Effector memory CD4-positive, alpha-beta T cell (primary cell): ENCODE data around the gene ELK3.

Source experiments
- DNase-seq, 3 donors: peaks; one replicate each; pipeline ENCODE4 v3.0.0-alpha.2; 2020
- H3K27ac ChIP-seq: 2 replicates; pipeline ENCODE4 v1.7.0; 2013; ENCODE audit warnings: mild to moderate bottlenecking, low read length, moderate library complexity; ENCODE audit not compliant: insufficient read depth, poor library complexity, severe bottlenecking
- H3K27me3 ChIP-seq: replicated peaks from 2 replicates; pipeline ENCODE4 v1.7.0; 2013; ENCODE audit warnings: mild to moderate bottlenecking, low read length; ENCODE audit not compliant: insufficient read depth, control insufficient read depth, poor library complexity, severe bottlenecking
- H3K36me3 ChIP-seq: 2 replicates; pipeline ENCODE4 v1.7.0; 2013; ENCODE audit warnings: mild to moderate bottlenecking, low read length, moderate library complexity; ENCODE audit not compliant: control insufficient read depth, insufficient read depth
- H3K4me1 ChIP-seq: 2 replicates; pipeline ENCODE4 v1.7.0; 2013; ENCODE audit warnings: low read length, mild to moderate bottlenecking; ENCODE audit not compliant: control insufficient read depth, insufficient read depth, poor library complexity, severe bottlenecking
- H3K4me3 ChIP-seq: 2 replicates; pipeline ENCODE4 v1.7.0; 2013; ENCODE audit warnings: low read length, low read depth, mild to moderate bottlenecking; ENCODE audit not compliant: insufficient read depth, poor library complexity, severe bottlenecking
- H3K9me3 ChIP-seq: 2 replicates; pipeline ENCODE4 v1.7.0; 2013; ENCODE audit warnings: mild to moderate bottlenecking, low read length, moderate library complexity; ENCODE audit not compliant: control insufficient read depth

Gene ELK3

GRCh38 chr12:96185914-96186313 is 8.3 kb upstream of the ELK3 start:
- Histone ChIP-seq H3K27me3 (no peaks in the 10 kb centered on the region), H3K27ac (no peak overlapping the region), H3K9me3 (no peaks in the 10 kb centered on the region), H3K4me3 (no peak overlapping the region), H3K4me1 (peaks cover 7% of the 10 kb centered on the region), H3K36me3 (no peaks in the 10 kb centered on the region)
- DNase-seq: no peak

DNA sequence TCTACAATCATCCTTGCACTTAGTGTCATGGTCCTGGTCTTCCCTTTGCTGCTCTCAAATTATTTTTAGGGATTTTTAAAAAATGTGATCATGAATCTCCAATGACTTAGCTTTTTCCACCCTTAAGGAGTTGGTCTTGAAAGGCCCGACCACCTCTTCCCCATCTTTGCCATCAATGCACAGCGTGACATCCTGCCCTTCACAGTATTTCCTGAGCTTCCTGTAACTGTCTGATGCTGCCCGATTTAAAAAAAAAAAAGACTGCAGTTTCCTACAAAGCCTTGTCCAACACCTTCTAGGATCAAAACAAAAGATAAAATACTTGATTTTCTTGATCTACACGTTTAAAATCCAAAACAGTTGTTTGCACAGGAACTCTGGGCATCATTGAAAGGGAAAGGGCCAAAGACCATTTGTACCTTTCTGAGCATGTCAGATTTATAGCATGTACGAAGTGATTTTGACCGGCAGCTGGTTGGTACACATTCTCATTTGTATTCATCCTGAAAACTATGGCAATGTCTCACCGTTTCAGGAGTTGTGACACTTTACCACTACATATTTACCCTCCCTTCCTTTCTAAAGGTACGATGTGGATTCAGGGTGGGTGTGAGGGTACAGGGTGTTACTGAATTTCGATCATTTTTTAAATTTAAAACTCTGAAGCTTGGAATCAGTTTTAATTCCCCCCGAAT is 7.4 kb upstream of the ELK3 start:
- Histone ChIP-seq H3K4me3 (no peak overlapping the region), H3K27me3 (no peaks in the 10 kb centered on the region), H3K36me3 (no peaks in the 10 kb centered on the region), H3K4me1 (peaks cover 7% of the 10 kb centered on the region), H3K9me3 (no peaks in the 10 kb centered on the region), H3K27ac (no peak overlapping the region)
- no peak for DNase-seq

DNA sequence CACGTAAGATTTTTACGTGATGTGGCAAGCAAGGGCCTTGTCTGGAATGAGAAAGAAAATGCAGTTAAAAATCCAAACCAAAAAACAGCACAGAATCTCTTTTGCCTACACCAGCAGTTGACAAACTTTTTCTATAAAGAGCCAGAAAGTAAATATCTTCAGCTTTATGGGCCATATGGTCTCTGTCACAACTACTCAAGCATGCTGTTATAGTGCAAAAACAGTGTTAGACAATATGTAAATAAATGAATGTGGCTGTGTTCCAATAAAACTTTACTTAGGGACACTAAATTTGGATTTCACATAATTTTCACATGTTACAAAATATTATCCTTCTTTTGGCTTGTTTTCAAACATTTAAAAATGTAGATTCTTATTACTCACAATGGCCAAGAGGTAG is 6.2 kb upstream of the ELK3 start:
- Histone ChIP-seq H3K9me3 (no peaks in the 10 kb centered on the region), H3K36me3 (no peaks in the 10 kb centered on the region), H3K27ac (no peak overlapping the region), H3K27me3 (no peaks in the 10 kb centered on the region), H3K4me3 (no peak overlapping the region), H3K4me1 (peaks cover 7% of the 10 kb centered on the region)
- DNase-seq: no peak

DNA sequence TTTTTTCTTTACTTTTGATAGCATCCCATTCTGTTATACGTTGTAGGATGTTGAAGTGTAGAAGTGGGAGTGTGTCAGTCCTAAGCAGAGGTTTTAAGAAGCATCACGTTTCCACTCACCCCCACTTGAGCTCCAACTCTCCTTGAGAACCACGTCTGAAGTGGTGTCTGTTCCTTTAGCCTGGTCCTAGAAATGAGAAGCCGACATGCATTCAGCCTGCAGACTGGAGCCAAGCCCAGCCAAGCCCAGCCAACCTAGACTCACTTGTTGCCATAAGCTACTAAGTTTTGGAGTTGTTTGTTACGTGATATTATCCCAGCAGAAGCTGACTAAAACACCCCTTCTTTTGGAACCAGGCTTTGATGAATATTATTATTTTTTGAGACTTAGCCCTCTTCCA is 4.4 kb upstream of the ELK3 start:
- peaks cover 13% of the 10 kb centered on the region for H3K4me1 ChIP-seq
- DNase-seq: no peak

DNA sequence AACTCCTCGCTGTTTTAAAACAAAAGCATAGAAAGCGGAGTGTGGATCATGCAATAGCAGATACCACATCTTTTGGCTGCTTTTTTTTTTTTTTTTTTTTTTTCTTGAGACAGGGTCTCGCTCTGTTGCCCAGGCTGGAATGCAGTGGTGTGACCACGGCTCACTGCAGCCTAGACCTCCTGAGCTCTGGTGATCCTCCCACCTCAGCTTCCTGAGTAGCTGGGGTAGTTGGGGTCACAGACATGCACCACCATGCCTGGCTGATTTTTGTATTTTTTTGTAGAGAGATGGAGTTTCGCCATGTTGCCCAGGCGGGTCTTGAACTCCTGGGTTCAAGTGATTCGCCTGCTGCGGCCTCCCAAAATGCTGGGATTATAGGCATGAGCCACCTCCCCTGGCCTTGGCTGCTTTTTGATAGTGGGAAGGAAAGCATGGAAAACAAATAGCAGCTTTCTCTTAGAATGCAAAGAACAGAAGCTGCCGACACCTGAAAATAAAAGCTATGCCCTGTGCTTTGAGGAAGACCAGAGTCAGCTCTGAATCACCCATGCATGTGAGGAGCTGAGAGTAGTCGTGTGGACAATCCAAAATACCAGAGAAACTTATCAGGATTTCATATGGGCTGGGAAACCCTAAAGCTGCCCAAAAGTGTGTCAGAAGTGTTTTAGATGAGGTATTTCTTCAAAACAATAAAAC is 3.6 kb upstream of the ELK3 start:
- Histone ChIP-seq H3K27ac (no peak overlapping the region), H3K4me1 (peaks cover 15% of the 10 kb centered on the region), H3K27me3 (no peaks in the 10 kb centered on the region), H3K4me3 (no peak overlapping the region), H3K9me3 (no peaks in the 10 kb centered on the region), H3K36me3 (no peaks in the 10 kb centered on the region)
- no peak for DNase-seq

More for the DNA sequence above, 4.4 kb upstream of the ELK3 start:
- Histone ChIP-seq H3K36me3 (no peaks in the 10 kb centered on the region), H3K9me3 (no peaks in the 10 kb centered on the region), H3K27ac (no peak overlapping the region), H3K4me3 (no peak overlapping the region), H3K27me3 (no peaks in the 10 kb centered on the region)

DNA sequence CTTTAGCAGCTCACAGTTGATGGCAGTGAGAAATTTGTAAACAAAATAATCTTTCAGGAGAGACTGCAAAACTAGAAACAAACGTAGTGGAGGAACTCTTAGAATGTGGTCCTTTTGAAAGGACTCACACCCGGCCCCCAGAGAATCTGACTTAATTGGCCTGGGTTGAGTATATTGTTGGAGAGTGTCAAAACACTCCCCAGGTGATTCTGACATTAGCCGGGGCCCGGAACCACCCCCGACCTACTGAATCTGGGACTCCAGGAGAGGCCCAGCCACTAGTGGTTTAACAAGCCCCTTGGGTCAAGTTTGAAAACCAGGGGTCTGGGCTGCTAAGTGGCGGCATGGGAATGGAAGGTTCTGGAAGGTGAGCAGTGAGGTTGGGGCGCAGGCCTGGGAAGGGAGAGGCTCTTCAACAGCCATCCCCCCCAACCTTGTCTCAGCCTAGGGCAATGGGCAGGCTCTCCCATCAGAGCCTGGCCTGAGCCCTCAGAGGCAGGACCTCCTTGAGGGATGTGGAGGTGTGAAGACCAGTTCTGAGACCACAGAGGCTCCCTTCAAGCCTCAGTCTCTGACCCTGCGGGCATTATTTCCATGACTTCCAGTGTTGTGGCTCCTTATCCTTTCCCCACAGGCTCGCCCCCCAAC is 1.1 kb upstream of the ELK3 start:
- no peak for DNase-seq
- Histone ChIP-seq H3K9me3 (no peaks in the 10 kb centered on the region), H3K27me3 (no peaks in the 10 kb centered on the region), H3K36me3 (no peaks in the 10 kb centered on the region), H3K4me1 (peaks cover 20% of the 10 kb centered on the region), H3K4me3 (no peak overlapping the region), H3K27ac (peak overlapping the region; percentile 15)

GRCh38 chr12:96194576-96194889 is 358 bp downstream of the ELK3 start:
- H3K4me1 ChIP-seq: peaks cover 33% of the 10 kb centered on the region
- no peaks in the 10 kb centered on the region for H3K27me3 ChIP-seq
- no peaks in the 10 kb centered on the region for H3K36me3 ChIP-seq
- H3K27ac ChIP-seq: peak overlapping the region; percentile 99
- H3K4me3 ChIP-seq: peak overlapping the region; percentile 85
- no peak for DNase-seq
- no peaks in the 10 kb centered on the region for H3K9me3 ChIP-seq

DNA sequence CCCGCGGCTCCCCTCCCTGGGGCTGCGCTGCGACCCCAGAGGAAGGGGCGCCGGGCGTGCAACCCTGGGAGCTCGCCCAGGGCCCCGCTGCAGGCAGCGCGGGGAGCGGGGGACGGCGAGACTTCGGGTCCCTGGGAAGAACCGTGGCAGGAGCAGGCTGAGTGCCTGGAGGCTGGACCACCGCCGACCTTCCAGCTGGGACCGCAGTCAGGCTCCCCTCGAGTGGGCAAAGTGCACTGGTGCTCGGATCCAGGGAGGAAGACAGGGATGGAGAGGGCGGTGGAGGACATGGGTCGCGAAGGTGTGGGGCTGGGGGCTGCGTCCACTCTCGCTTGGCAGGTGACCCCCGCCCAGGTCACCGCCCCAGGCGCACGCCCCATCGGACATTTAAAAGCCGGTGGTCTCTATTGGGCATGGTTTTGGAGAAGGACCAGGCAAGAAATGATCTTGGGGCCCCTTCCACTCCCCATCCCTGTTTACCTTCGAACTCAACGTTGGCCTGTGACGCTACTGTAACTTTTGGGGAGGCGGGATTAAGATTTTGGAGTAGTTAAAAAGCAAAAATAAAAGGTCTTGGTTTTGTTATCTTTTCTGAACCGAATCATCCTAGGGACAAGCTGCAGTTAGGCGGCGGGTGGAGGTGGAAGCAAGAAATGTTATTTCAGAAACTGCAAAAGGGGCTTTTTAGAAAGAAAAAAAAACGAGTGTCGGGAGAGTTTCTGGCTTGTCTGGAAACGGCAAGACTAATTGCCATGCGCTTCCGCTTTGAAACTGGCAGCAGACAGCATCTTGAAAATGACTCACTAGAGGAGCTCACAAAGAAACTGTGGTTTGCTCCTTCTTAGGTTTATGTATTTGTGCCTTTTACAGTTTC is 1.0 kb downstream of the ELK3 start:
- DNase-seq: peak; percentile 67 to 75 (median 68)
- Histone ChIP-seq H3K27me3 (no peaks in the 10 kb centered on the region), H3K4me1 (peaks cover 35% of the 10 kb centered on the region), H3K4me3 (peak overlapping the region; percentile 92), H3K27ac (peak overlapping the region; percentile 99), H3K36me3 (no peaks in the 10 kb centered on the region), H3K9me3 (no peaks in the 10 kb centered on the region)

DNA sequence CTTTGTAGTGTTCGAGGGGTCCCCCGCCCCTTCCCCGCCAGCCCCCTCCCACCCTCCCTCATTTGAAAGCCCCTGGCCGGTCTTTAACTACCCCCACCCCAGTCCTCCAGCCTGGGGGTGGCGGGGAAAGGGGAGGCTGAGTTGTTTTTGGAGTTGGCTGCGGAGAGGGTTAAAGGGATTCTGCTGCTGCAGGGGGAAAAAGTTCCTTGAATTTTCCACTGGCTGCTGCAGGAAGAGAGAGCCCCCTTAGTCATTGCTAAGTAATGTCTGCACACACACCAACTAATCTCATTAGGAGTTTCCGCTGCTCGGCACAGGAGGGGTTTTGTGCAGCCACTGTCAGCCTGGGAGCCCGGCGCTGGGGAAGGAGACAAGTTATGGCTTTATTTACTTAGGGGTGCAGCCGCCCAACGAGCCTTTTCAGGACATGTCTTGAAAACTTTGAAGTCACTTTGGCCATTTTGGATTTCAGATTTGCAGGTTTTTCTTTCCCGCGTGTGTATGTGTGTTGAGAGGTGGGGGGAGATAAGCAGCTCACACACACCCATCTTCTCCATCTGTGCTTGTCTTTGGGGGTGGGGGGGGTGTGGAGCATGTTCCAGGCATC is 1.8 kb downstream of the ELK3 start:
- peak overlapping the region; percentile 60 for H3K4me3 ChIP-seq
- no peaks in the 10 kb centered on the region for H3K27me3 ChIP-seq
- H3K9me3 ChIP-seq: no peaks in the 10 kb centered on the region

More for the DNA sequence above, 1.8 kb downstream of the ELK3 start:
- Histone ChIP-seq H3K27ac (peak overlapping the region; percentile 85), H3K4me1 (peaks cover 35% of the 10 kb centered on the region), H3K36me3 (no peaks in the 10 kb centered on the region)
- DNase-seq: peak in 2 of 3 donors; percentile 26 to 40
